ENCODE results near the gene THUMPD3.

DNA sequence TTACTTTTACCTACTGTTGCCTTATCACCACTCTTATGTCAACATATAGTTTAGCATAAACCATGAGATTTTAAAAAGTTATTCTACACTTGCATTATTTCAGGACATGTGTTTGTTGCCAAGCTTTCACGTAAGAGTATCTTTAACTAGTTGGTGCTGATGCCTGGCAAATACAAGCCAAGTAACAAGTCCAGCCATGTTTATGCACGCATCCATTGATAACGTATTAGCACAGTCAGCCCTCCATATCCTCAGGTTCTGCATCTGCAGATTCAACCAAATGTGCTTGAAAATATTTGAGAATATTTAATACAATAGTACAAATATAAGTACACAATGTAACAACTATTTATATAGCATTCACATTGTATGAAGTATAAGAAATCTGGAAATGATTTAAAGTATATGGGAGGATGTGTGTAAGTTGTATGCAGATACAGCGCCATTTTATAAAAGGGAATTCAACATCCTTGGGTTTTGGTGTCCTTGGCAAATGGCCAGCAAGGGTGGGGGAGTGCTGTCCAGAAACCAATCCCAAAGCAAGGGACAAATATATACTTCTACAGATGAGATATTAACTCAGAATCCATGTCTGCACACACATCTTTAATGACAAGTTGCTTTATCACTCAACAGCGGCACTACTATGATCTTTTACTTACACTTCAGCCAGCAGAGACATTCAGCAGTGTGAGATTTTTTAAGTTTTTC lies 25.9 kb downstream of the THUMPD3 start:
- TF ChIP-seq, protein P1, sequence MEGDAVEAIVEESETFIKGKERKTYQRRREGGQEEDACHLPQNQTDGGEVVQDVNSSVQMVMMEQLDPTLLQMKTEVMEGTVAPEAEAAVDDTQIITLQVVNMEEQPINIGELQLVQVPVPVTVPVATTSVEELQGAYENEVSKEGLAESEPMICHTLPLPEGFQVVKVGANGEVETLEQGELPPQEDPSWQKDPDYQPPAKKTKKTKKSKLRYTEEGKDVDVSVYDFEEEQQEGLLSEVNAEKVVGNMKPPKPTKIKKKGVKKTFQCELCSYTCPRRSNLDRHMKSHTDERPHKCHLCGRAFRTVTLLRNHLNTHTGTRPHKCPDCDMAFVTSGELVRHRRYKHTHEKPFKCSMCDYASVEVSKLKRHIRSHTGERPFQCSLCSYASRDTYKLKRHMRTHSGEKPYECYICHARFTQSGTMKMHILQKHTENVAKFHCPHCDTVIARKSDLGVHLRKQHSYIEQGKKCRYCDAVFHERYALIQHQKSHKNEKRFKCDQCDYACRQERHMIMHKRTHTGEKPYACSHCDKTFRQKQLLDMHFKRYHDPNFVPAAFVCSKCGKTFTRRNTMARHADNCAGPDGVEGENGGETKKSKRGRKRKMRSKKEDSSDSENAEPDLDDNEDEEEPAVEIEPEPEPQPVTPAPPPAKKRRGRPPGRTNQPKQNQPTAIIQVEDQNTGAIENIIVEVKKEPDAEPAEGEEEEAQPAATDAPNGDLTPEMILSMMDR (conservative IDR thresholded peaks at IDR 0.05; ENCODE audit: low read depth, low read length), result no peak
- TF ChIP-seq RFX5 (IDR thresholded peaks at IDR 0.05; ENCODE audit: low read depth, low read length) (no peak), CHD1 (IDR thresholded peaks at IDR 0.05; ENCODE audit: low read depth, low read length) (no peak)

Measured in IMR-90 (cell line).